GM12801 (cell line): ENCODE results near the gene RBM5.

Experiments used
- TF ChIP-seq, protein P1 (sequence below): IDR thresholded peaks from one replicate; pipeline ENCODE4 v1.5.1; 2011; ENCODE audit warnings: control low read depth; ENCODE audit not compliant: insufficient read length; ENCODE audit errors: extremely low read depth

Gene RBM5

GRCh38 chr3:50126287-50127211 is 37.8 kb downstream of the RBM5 start:
- TF ChIP-seq, protein P1, sequence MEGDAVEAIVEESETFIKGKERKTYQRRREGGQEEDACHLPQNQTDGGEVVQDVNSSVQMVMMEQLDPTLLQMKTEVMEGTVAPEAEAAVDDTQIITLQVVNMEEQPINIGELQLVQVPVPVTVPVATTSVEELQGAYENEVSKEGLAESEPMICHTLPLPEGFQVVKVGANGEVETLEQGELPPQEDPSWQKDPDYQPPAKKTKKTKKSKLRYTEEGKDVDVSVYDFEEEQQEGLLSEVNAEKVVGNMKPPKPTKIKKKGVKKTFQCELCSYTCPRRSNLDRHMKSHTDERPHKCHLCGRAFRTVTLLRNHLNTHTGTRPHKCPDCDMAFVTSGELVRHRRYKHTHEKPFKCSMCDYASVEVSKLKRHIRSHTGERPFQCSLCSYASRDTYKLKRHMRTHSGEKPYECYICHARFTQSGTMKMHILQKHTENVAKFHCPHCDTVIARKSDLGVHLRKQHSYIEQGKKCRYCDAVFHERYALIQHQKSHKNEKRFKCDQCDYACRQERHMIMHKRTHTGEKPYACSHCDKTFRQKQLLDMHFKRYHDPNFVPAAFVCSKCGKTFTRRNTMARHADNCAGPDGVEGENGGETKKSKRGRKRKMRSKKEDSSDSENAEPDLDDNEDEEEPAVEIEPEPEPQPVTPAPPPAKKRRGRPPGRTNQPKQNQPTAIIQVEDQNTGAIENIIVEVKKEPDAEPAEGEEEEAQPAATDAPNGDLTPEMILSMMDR: no peak

GRCh38 chr3:50127251-50127691 is 38.6 kb downstream of the RBM5 start:
- TF ChIP-seq, protein P1: no peak

- TF ChIP-seq, protein P1: no peak
Observed at GRCh38 chr3:50128001-50128400, 39.3 kb downstream of the RBM5 start.

DNA sequence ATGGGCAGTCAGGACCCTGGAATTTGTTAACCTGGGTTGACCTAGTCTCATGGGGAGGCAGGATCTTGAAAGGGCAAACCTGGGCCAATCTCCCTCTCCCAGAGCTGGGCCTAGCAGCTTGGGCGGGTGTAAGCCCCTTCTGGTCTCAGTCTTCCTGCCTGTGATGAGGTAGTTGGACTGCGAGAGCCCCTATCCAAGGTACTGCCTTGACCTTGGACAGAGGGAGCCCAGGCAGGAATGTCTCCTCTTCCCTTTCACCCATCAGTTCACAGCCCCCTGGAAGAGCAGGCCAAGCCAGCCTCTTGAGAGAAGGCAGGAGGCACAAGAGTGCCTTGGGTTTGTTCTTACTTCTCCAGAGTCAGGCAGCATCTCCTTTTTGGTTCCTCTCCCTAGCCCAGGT is 41.7 kb downstream of the RBM5 start:
- TF ChIP-seq, protein P1: no peak

- TF ChIP-seq, protein P1: no peak
Observed at GRCh38 chr3:50132421-50133282, 43.9 kb downstream of the RBM5 start.

GRCh38 chr3:50133283-50133615 is 44.5 kb downstream of the RBM5 start:
- TF ChIP-seq, protein P1: no peak

- TF ChIP-seq, protein P1: no peak
Observed at GRCh38 chr3:50134367-50134766, 45.6 kb downstream of the RBM5 start.
